ENCODE measurements around the gene MSL1.
A peak's percentile ranks its signal among the peaks of the same experiment; 100 is the strongest.

The MSL1 gene

DNA sequence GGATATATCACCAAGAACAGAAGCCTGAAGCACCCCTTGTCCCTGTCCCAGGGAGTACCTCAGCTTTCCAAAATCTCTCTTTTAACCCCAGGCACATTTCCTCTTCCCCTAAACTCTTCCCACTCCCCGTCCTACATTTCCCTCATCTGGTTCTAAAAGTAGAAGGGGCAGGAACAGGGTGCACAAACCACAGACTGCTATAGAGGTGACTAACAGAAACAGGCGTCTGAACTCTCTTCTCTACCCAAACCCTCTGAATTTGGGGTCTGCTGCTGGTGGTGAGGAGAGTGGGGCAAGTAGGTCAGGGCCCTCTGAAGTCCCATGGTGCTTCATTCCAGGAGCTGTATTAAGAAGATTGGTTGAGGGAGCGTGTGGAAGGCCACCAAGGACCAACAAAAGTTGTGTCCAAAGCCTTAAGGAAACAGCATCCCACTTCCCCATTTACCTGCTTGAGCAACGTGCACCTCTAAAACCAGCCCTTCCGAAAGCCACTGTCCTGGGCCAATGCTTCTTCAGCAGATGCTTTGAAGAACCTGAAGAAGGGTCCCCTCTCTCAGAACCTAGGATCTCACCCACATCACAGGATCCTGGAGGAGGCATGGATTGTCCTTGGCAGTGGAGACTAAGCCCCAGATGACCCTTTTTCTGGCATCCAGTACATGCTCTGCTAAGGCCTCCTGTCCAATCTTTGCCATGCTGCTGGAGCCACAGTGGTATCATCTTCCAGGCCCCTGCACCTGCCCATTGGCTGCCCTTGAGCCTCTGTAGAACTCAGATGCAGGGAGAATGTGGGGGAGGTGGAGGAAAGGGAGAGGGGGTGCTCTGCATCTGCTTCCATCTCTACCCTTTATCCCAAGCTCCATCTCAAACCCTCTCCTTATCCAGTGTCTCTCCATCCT is 15.7 kb upstream of the MSL1 start:
- no peak for DNase-seq (ENCODE audit: low spot score)

DNA sequence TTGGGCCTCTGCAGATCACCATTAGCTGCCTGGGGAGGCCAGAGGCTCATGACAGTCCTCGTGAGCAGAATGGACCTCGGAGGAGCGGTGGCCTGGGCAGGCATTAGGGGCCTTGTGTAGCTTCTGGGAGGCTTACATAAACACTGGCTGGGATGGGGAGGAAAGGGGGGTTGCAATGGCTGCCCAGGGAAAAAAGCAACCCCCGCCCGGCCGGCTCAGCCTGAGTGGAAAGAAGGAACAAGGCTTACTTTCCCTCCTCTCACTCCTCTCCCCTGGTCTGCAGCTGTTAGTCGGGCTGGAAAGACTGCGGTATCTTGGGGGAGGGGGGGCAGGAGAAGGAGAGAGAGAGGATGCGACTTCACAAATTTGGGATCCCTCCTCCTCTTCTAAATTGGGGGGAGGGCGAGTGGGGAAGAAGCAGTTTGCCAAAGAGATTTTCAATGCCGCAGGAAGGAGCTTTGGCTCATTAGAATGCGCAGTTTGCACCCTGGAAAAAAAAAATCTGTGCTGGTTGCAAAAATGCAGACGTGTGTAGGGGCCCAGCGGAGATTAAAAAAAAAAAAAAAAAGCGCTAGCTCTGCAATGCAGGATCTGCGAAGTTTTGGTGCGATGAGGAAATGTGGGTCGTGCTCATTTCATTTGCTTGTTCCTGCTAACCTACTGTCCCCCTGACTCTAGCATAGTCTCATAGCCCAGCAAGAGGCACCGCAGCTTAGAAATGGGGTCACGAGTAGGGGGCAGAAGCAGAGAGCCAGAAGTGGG is 14.8 kb upstream of the MSL1 start:
- DNase-seq (ENCODE audit: low spot score) = peak; percentile 66

- peak; percentile 51 for DNase-seq (ENCODE audit: low spot score)
These were observed 14.1 kb upstream of the MSL1 start for GRCh38 chr17:40107522-40108174.

- no peak for DNase-seq (ENCODE audit: low spot score)
These were observed 12.6 kb upstream of the MSL1 start for GRCh38 chr17:40108970-40109824.

DNA sequence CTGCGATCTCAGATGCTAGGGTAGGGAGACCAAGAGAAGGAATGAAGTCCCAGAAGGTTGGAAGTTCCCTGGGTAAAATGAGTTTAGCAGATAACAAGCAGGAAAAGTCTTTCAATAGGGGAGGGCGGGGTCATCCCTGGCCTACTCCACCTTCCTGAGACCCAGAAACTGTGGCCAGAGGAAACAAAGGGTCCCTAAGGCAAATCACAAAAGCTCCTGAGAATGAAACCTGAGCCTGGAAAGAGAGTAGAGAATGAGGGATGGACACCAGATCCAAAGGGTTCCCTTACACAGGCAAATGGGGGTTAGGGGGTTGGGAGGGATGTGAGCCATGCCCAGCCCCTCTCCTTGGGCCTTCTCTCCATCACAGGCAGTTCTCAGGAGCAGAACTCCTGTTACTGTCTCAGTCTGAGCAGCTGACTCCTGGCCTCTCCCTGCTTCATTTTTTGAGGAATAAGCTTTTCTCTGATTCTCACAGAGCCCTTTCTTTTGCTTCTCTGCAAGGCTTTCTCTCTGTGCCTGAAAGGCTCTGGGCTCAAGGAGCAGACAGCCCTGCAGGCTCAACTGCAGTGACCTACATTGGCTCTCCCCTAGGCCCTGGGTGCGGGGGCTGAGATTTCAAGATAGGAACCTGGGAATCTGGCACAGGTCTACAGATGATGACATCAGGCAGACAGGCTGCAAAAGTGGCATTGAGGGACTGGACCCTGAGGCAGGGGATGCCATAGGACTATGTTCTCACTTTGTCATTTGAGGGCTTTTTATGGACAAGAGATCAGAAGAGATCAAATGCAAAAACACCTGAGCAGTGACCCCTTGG is 11.5 kb upstream of the MSL1 start:
- DNase-seq (ENCODE audit: low spot score) = no peak

DNA sequence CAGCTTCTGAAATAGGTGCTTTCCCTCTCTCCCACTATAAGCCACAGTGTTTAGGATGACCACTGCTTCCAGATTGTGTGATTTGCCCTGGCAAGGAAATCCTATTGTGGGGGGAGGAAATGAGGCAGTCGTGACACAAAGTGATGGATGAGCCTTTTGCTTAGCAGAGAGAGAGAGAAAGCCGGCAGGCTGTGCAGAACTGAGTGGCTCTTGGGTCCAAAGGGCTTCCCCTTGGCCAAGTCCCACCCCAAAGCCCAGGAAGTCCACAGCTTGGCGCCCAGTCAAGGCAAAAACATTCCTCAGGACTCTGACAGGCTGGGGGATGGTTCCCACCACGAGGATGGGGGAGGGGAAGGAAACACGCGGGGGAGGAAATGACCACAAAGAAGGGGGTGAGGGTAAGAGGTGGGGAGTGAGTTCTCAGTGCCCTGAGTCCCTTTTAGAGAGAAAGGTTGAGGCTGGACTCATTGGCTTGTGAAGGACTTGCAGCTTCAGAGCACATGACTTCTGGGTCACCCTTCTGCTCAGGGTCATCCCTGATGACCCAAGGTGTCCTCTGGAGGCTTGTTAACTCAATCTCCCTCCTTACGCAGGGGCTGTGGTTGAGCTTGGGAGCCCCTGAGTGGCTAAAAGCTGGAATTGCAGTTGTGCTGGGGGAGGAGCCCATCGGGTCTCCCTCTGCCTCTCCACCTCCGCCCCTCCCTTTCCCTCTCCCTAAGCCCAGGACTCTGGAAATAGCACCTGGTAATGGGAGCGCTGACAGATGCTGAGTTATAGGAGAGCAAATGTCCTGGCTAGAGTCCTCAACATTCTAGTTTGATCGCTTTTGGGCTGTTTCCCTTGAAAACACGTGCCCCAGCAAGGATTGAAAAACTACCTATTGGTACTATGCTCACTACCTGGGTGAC is 10.3 kb upstream of the MSL1 start:
- DNase-seq (ENCODE audit: low spot score) = peak; percentile 94

DNA sequence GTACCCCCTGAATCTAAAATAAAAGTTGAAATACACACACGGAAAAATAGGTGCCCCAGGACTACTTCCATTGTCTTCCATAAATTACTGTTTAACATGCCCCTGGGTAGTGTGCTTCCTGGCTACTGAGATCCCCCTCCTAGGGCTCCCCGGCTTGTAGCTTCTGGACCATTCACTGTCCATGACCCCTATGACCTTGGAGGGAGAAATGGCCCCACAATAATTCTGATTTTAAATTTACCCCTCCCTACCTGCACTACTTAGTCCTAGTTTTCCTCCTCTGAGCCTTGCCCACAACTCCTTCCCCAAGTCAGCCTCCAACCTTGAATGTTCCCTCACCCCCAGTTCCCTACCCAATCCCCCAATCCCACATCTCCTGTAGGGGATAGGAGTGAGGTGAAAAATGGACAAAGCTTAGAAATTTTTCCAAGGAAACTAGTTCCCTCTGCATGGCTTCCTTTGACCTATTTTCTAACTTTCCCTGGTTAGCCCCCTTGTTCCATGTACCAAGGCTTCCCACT is 9.5 kb upstream of the MSL1 start:
- no peak for DNase-seq (ENCODE audit: low spot score)

GRCh38 chr17:40112718-40113109 is 9.1 kb upstream of the MSL1 start:
- no peak for DNase-seq (ENCODE audit: low spot score)

DNA sequence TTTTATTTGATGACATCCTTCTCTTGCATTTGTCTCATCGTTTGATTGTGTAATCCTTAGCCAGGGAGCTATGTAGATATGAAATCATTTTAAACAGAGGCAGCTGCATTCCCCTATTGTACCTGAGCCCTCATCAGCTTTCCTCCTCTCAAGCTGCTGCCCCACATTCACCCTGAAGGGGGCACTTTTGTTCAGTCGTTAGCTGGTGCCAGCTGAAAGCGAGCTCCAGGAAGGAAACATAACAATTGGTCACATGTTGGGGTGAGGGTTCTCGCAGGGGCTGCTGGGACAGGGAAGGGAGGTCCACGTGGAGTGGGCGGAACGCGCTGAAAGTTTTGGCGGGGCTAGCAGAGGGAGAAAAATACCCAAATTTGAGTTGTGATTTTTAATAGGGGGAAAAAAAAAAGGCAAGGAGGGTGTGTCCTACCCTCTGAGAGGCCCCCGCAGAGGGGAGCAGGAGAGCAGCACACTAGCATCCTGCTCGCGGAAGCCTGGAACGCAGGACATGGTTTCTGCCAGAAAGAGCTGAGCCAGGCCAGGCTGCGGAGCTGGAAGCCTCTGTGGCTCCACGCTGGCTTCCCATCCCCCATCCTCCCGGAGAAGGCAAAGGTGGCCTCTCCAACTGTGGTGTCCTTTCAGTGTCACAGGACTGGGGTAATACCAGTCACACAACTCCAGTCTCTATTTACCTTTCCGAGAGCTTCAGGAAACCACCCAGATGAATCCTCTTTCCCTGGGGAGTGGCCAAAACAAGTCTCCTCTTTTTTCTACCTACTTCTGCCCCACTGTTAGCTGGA is 8.5 kb upstream of the MSL1 start:
- peak; percentile 96 for DNase-seq (ENCODE audit: low spot score)

DNA sequence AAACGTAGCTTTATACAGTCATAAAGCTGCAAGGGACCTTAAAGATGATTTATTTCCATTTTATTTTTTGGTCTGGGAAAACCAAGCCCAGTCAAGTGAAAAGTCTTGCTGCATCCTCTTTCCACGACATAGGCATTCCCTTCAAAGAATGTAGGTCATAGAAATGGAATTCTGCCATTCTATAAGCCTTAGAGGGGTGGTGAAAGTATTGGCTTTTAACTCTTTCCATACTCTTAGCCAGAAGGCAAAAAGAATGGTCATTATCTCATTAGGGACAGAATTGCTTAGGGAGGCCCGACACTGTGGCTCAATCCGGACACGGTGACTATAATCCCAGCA is 7.9 kb upstream of the MSL1 start:
- DNase-seq (ENCODE audit: low spot score) = no peak

GRCh38 chr17:40115101-40115436 is 6.7 kb upstream of the MSL1 start:
- DNase-seq (ENCODE audit: low spot score) = no peak

- no peak for DNase-seq (ENCODE audit: low spot score)
These were observed 596 bp downstream of the MSL1 start for GRCh38 chr17:40122136-40122998.

DNA sequence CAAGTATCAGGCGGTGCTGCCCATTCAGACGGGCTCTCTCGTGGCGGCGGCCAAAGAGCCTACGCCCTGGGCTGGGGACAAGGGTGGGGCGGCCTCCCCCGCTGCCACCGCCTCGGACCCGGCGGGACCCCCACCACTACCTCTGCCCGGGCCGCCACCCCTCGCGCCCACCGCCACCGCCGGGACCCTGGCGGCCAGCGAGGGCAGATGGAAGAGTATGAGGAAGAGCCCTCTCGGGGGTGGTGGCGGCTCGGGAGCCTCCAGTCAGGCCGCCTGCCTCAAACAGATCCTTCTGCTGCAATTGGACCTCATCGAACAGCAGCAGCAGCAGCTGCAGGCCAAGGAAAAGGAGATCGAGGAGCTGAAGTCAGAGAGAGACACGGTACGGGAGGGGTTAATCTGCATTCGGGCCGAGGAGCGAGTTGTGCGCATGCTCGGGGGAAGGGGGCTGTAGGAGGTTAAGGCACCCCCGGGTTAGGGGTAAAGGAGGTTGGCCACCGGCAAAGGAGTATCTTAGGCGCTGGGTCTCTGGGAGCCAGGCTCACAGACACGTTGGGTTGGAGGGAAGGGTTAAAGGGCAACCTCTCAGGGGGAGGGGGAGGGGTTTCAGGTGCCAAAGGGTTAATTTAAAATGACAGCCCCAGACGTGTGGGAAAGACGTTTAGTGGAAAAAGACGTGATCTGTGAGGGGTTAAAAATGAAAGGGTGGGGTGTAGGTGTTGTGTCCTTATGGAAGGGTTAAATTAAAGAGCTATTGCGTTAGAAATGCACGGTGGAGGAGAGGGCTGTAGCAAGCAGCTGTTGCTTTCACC is 1.4 kb downstream of the MSL1 start:
- DNase-seq (ENCODE audit: low spot score) = no peak

- DNase-seq (ENCODE audit: low spot score) = no peak
These were observed 2.0 kb downstream of the MSL1 start for GRCh38 chr17:40123811-40124114.

GRCh38 chr17:40124279-40125141 is 2.7 kb downstream of the MSL1 start:
- DNase-seq (ENCODE audit: low spot score) = peak; percentile 64

GRCh38 chr17:40129498-40129897 is 7.7 kb downstream of the MSL1 start:
- DNase-seq (ENCODE audit: low spot score) = no peak
